B cell (primary cell): ENCODE data around the gene PIP4P1.

ENCODE experiments used
- CTCF ChIP-seq: fragments of 200-600 bp; IDR thresholded peaks from one replicate; pipeline ENCODE4 v1.8.0; 2022; ENCODE audit warnings: antibody characterized with exemption, mild to moderate bottlenecking
- EZH2 ChIP-seq: IDR thresholded peaks from 2 replicates; pipeline ENCODE4 v1.6.1; 2012; ENCODE audit warnings: borderline replicate concordance, low read depth, mild to moderate bottlenecking, moderate library complexity, low read length; ENCODE audit not compliant: insufficient read depth, poor library complexity, severe bottlenecking

GRCh38 chr14:20421267-20421666, 40.0 kb downstream of the PIP4P1 start:
- no peak for TF ChIP-seq CTCF
- no peak for TF ChIP-seq EZH2
